GM18951 (cell line): Measurements from ENCODE around the gene PCBP4.

Source experiments
- POLR2A ChIP-seq: IDR thresholded peaks from 4 replicates; pipeline ENCODE4 v1.6.1; 2011; ENCODE audit warnings: mild to moderate bottlenecking; ENCODE audit not compliant: insufficient read length, insufficient read depth; ENCODE audit errors: extremely low read depth
- in situ Hi-C: fragments of 300-500 bp; cut with MboI; formaldehyde crosslinking; loops from one replicate; pipeline ENCODE4 v1.12.0; 2022; ENCODE audit warnings: low sequenced_read_pairs, mixed read lengths, inconsistent platforms; ENCODE audit not compliant: unreplicated experiment

Gene PCBP4

GRCh38 chr3:51967384-51968169 is at the start of gene PCBP4:
Gene PCBP4, minus strand, starts transcription at chr3:51967454. Its CDS starts 6,214 bp downstream, at chr3:51961240.
- in situ Hi-C loops = no loop called here
- peak; percentile 60 for TF ChIP-seq POLR2A

GRCh38 chr3:52015438-52016228 is 48.4 kb upstream of the PCBP4 start:
- no peak for TF ChIP-seq POLR2A
- in situ Hi-C loops = no loop called here

- in situ Hi-C loops = no loop called here
- no peak for TF ChIP-seq POLR2A
Measured at GRCh38 chr3:52014613-52015012, 47.4 kb upstream of the PCBP4 start.

- in situ Hi-C loops = no loop called here
- TF ChIP-seq POLR2A = no peak
Measured at GRCh38 chr3:52013802-52014598, 46.7 kb upstream of the PCBP4 start.

- no peak for TF ChIP-seq POLR2A
Measured at GRCh38 chr3:52012699-52013098, 45.4 kb upstream of the PCBP4 start.

GRCh38 chr3:52010431-52010830 is 43.2 kb upstream of the PCBP4 start:
- TF ChIP-seq POLR2A = no peak

More at GRCh38 chr3:52012699-52013098, 45.4 kb upstream of the PCBP4 start:
- in situ Hi-C loops = no loop called here

GRCh38 chr3:52007291-52007690 is 40.0 kb upstream of the PCBP4 start:
- in situ Hi-C loops = no loop called here
- no peak for TF ChIP-seq POLR2A

More at GRCh38 chr3:52010431-52010830, 43.2 kb upstream of the PCBP4 start:
- in situ Hi-C loops = no loop called here

- in situ Hi-C loops = no loop called here
Measured at GRCh38 chr3:52006820-52007133, 39.5 kb upstream of the PCBP4 start.

GRCh38 chr3:52006017-52006819 is 39.0 kb upstream of the PCBP4 start:
- in situ Hi-C loops = no loop called here
- no peak for TF ChIP-seq POLR2A

More at GRCh38 chr3:52006820-52007133, 39.5 kb upstream of the PCBP4 start:
- no peak for TF ChIP-seq POLR2A

GRCh38 chr3:52005571-52005986 is 38.3 kb upstream of the PCBP4 start:
- no peak for TF ChIP-seq POLR2A
- in situ Hi-C loops = no loop called here

GRCh38 chr3:52004906-52005395 is 37.7 kb upstream of the PCBP4 start:
- no peak for TF ChIP-seq POLR2A
- in situ Hi-C loops = loop anchor here (5.0 kb wide), 1 partner anchor 137 kb away; no protein-coding TSS in a partner anchor

- TF ChIP-seq POLR2A = no peak
- in situ Hi-C loops = loop anchor here (5.0 kb wide), 1 partner anchor 138 kb away; no protein-coding TSS in a partner anchor
Measured at GRCh38 chr3:52004163-52004787, 37.0 kb upstream of the PCBP4 start.
